K562 (cell line): Measurements from ENCODE around the gene ST6GALNAC3. TPM values are rescaled to one million over a fixed set of nuclear protein-coding genes. Genes with fewer than 3 reads are reported as not detected.
A peak's percentile ranks its signal among the peaks of the same experiment; 100 is the strongest.

Experiments used
- BCOR ChIP-seq: fragments of 450-650 bp; IDR thresholded peaks from 2 replicates; pipeline ENCODE4 v1.6.1; 2016
- CBFA2T3 ChIP-seq: fragments of 450-650 bp; IDR thresholded peaks from 2 replicates; pipeline ENCODE4 v1.6.1; 2017
- FOXM1 ChIP-seq, 2 experiments: fragments of 450-650 bp in 1 of 2; sonication (generic) in 1 of 2; formaldehyde crosslinking in 1 of 2; IDR thresholded peaks; 2 replicates each; pipeline versions ENCODE4 v1.6.1 to v1.9.0; 2017 to 2022; ENCODE audit warnings: low read depth in 2 of 2, mild to moderate bottlenecking in 2 of 2, missing genetic modification reagents in 1 of 2, moderate library complexity in 1 of 2
- KHSRP ChIP-seq: fragments of 450-650 bp; IDR thresholded peaks from 2 replicates; pipeline ENCODE4 v1.6.1; 2017
- POLR2A ChIP-seq: fragments of 450-650 bp; conservative IDR thresholded peaks from 2 replicates; pipeline ENCODE4 v1.6.1; 2016
- STAG1 ChIP-seq: sonication (generic); formaldehyde crosslinking; IDR thresholded peaks from 2 replicates; pipeline ENCODE4 v1.5.0; 2020; ENCODE audit warnings: missing genetic modification reagents, borderline replicate concordance
- TAL1 ChIP-seq: fragments of 450-650 bp; IDR thresholded peaks from 2 replicates; pipeline ENCODE4 v1.6.1; 2016; ENCODE audit warnings: mild to moderate bottlenecking
- TCF3 ChIP-seq: sonication (generic); formaldehyde crosslinking; IDR thresholded peaks from 2 replicates; pipeline ENCODE4 v1.4.0; 2020; ENCODE audit warnings: mild to moderate bottlenecking, missing genetic modification reagents
- TEAD4 ChIP-seq, 2 experiments: sonication (generic) in 1 of 2; formaldehyde crosslinking in 1 of 2; IDR thresholded peaks; 2 replicates each; pipeline versions ENCODE4 v1.6.1 to v1.8.0; 2012 to 2022; ENCODE audit warnings: borderline replicate concordance in 1 of 2, inconsistent platforms in 1 of 2, low read length in 1 of 2, mild to moderate bottlenecking in 1 of 2, missing genetic modification reagents in 1 of 2
- ZNF41 ChIP-seq: fragments of 250-450 bp; sonication (Bioruptor Pico); conservative IDR thresholded peaks from 2 replicates; pipeline ENCODE4 v1.4.0; 2020; ENCODE audit warnings: mild to moderate bottlenecking
- ZSCAN32 ChIP-seq: fragments of 450-650 bp; formaldehyde crosslinking; IDR thresholded peaks from 2 replicates; pipeline ENCODE4 v1.4.0; 2020; ENCODE audit warnings: mild to moderate bottlenecking, moderate library complexity
- polyA plus RNA-seq, 8 experiments: library from polyadenylated mRNA; depleted of rRNA in 4 of 8; stranded (reverse) in 5 of 8; unstranded in 3 of 8; fragments of >200 nt; fragmentation: Nextera tagmentation in 2 of 8; fragmentation: Illumina TruSeq in 1 of 8; extraction: Ambion mirVana in 2 of 8; extraction: Trizol in 1 of 8; gene quantifications; 2 replicates each; pipeline versions ENCODE4 v1.2.1 to v1.2.3, GENCODE V29; 2011 to 2014; ENCODE audit warnings: inconsistent platforms in 1 of 8, missing spikeins in 1 of 8
- total RNA-seq, 7 experiments: library from RNA; depleted of rRNA in 6 of 7; stranded (reverse); fragments of >200 nt in 6 of 7; fragmentation: Illumina TruSeq in 2 of 7; extraction: Trizol in 2 of 7; gene quantifications; 2 replicates each; pipeline versions ENCODE4 v1.2.1 to v1.2.3, GENCODE V29; 2011 to 2021; ENCODE audit warnings: low replicate concordance in 1 of 7
- TF ChIP-seq, protein P1 (sequence below): fragments of 450-650 bp; IDR thresholded peaks from 2 replicates; pipeline ENCODE4 v1.6.1; 2016; ENCODE audit warnings: mild to moderate bottlenecking, moderate library complexity
- TF ChIP-seq, protein P2 (sequence below): fragments of 250-450 bp; sonication (Bioruptor Pico); IDR thresholded peaks from 2 replicates; pipeline ENCODE4 v1.9.0; 2021; ENCODE audit warnings: mild to moderate bottlenecking
- TF ChIP-seq, protein P3 (sequence below), 2 experiments: fragments of 450-650 bp; conservative IDR thresholded peaks; 2 replicates each; pipeline ENCODE4 v1.6.1; 2017; ENCODE audit warnings: mild to moderate bottlenecking in 2 of 2, moderate library complexity in 2 of 2

ST6GALNAC3 gene
- total and polyA plus RNA-seq, 9 of the 15 experiments (the other 6 are each of a cell fraction or from before 2014, with no cell fraction given): 0.04 to 0.29 (median 0.18) TPM; not detected in 6

- TF ChIP-seq, protein P1, sequence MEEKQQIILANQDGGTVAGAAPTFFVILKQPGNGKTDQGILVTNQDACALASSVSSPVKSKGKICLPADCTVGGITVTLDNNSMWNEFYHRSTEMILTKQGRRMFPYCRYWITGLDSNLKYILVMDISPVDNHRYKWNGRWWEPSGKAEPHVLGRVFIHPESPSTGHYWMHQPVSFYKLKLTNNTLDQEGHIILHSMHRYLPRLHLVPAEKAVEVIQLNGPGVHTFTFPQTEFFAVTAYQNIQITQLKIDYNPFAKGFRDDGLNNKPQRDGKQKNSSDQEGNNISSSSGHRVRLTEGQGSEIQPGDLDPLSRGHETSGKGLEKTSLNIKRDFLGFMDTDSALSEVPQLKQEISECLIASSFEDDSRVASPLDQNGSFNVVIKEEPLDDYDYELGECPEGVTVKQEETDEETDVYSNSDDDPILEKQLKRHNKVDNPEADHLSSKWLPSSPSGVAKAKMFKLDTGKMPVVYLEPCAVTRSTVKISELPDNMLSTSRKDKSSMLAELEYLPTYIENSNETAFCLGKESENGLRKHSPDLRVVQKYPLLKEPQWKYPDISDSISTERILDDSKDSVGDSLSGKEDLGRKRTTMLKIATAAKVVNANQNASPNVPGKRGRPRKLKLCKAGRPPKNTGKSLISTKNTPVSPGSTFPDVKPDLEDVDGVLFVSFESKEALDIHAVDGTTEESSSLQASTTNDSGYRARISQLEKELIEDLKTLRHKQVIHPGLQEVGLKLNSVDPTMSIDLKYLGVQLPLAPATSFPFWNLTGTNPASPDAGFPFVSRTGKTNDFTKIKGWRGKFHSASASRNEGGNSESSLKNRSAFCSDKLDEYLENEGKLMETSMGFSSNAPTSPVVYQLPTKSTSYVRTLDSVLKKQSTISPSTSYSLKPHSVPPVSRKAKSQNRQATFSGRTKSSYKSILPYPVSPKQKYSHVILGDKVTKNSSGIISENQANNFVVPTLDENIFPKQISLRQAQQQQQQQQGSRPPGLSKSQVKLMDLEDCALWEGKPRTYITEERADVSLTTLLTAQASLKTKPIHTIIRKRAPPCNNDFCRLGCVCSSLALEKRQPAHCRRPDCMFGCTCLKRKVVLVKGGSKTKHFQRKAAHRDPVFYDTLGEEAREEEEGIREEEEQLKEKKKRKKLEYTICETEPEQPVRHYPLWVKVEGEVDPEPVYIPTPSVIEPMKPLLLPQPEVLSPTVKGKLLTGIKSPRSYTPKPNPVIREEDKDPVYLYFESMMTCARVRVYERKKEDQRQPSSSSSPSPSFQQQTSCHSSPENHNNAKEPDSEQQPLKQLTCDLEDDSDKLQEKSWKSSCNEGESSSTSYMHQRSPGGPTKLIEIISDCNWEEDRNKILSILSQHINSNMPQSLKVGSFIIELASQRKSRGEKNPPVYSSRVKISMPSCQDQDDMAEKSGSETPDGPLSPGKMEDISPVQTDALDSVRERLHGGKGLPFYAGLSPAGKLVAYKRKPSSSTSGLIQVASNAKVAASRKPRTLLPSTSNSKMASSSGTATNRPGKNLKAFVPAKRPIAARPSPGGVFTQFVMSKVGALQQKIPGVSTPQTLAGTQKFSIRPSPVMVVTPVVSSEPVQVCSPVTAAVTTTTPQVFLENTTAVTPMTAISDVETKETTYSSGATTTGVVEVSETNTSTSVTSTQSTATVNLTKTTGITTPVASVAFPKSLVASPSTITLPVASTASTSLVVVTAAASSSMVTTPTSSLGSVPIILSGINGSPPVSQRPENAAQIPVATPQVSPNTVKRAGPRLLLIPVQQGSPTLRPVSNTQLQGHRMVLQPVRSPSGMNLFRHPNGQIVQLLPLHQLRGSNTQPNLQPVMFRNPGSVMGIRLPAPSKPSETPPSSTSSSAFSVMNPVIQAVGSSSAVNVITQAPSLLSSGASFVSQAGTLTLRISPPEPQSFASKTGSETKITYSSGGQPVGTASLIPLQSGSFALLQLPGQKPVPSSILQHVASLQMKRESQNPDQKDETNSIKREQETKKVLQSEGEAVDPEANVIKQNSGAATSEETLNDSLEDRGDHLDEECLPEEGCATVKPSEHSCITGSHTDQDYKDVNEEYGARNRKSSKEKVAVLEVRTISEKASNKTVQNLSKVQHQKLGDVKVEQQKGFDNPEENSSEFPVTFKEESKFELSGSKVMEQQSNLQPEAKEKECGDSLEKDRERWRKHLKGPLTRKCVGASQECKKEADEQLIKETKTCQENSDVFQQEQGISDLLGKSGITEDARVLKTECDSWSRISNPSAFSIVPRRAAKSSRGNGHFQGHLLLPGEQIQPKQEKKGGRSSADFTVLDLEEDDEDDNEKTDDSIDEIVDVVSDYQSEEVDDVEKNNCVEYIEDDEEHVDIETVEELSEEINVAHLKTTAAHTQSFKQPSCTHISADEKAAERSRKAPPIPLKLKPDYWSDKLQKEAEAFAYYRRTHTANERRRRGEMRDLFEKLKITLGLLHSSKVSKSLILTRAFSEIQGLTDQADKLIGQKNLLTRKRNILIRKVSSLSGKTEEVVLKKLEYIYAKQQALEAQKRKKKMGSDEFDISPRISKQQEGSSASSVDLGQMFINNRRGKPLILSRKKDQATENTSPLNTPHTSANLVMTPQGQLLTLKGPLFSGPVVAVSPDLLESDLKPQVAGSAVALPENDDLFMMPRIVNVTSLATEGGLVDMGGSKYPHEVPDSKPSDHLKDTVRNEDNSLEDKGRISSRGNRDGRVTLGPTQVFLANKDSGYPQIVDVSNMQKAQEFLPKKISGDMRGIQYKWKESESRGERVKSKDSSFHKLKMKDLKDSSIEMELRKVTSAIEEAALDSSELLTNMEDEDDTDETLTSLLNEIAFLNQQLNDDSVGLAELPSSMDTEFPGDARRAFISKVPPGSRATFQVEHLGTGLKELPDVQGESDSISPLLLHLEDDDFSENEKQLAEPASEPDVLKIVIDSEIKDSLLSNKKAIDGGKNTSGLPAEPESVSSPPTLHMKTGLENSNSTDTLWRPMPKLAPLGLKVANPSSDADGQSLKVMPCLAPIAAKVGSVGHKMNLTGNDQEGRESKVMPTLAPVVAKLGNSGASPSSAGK: no peak
- TF ChIP-seq ZSCAN32 (CRISPR knock-in tag): no peak
- TF ChIP-seq KHSRP: no peak
- TF ChIP-seq STAG1: no peak
- TF ChIP-seq, protein P2, sequence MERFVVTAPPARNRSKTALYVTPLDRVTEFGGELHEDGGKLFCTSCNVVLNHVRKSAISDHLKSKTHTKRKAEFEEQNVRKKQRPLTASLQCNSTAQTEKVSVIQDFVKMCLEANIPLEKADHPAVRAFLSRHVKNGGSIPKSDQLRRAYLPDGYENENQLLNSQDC (CRISPR knock-in tag): no peak
- no peak for TF ChIP-seq FOXM1 (IDR thresholded peaks at IDR 0.05; ENCODE audit: low read depth)
- TF ChIP-seq FOXM1 (CRISPR knock-in tag; IDR thresholded peaks at IDR 0.05; ENCODE audit: low read depth): no peak
- TF ChIP-seq TEAD4 (IDR thresholded peaks at IDR 0.05; ENCODE audit: low read length): no peak
- TF ChIP-seq TEAD4 (CRISPR knock-in tag; IDR thresholded peaks at IDR 0.05; ENCODE audit: borderline replicate concordance): no peak
- TF ChIP-seq, protein P3, sequence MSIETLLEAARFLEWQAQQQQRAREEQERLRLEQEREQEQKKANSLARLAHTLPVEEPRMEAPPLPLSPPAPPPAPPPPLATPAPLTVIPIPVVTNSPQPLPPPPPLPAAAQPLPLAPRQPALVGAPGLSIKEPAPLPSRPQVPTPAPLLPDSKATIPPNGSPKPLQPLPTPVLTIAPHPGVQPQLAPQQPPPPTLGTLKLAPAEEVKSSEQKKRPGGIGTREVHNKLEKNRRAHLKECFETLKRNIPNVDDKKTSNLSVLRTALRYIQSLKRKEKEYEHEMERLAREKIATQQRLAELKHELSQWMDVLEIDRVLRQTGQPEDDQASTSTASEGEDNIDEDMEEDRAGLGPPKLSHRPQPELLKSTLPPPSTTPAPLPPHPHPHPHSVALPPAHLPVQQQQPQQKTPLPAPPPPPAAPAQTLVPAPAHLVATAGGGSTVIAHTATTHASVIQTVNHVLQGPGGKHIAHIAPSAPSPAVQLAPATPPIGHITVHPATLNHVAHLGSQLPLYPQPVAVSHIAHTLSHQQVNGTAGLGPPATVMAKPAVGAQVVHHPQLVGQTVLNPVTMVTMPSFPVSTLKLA (conservative IDR thresholded peaks at IDR 0.05): no peak
- TF ChIP-seq POLR2A: no peak
- TF ChIP-seq TCF3 (CRISPR knock-in tag): peak; percentile 31; the same call in 1 of the 2 replicates
- no peak for TF ChIP-seq TAL1
- no peak for TF ChIP-seq ZNF41 (CRISPR knock-in tag)
- TF ChIP-seq CBFA2T3: 0 out of 2 replicates have a peak, but pooled peaks have one; percentile 5
- no peak for TF ChIP-seq BCOR
Observed at GRCh38 chr1:76607717-76608116, 533.2 kb downstream of the ST6GALNAC3 start (continued).
